Dedifferentiated amniotic fluid mesenchymal stem cell (primary cell): Measurements from ENCODE around the gene SPTLC1.

Experiments
- DNase-seq: peaks from one replicate; pipeline ENCODE4 v3.0.0-alpha.2; 2016; ENCODE audit errors: extremely low spot score

SPTLC1 gene

GRCh38 chr9:92077888-92078287 is 37.3 kb downstream of the SPTLC1 start:
- no peak for DNase-seq

DNA sequence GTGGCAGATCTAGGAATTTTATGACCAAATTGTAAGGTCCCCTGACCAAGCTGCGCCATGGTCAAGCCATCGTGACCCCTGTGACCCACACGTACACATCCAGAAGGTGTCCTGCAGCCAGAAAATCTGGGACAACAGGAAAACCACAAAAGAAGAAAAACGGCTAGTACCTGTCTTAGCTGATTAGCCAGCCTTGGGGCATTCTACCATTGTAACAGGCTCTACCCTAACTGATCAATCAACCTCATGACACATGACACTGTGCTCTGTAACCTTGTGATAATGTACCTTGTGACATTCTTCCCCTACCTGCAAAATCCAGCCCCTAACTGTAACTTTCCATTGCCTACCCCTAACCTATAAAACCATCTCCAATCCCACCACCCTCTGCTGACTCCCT is 43.6 kb downstream of the SPTLC1 start:
- DNase-seq: no peak

DNA sequence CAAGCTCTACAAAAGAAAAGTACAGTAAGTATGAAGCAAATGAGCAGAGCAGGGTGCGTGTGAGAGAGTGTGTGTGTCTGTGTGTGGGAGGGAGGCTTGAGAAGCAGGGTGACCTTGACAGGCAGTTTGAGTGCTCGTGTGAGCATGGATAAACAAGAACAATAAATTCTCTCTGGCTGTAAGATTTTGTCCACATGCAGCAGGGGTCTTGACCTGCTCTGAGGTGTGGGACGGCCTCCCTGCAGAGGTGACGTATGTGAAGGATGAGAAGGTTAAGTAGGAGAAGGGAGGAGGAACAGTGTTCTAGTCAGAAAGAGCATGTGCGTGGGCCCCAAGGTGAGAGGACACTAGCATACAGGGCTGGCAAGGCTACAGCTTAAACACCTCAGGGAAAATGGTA is 49.0 kb downstream of the SPTLC1 start:
- no peak for DNase-seq

- DNase-seq: peak; percentile 45
These were observed 50.5 kb downstream of the SPTLC1 start for GRCh38 chr9:92064711-92065110.

DNA sequence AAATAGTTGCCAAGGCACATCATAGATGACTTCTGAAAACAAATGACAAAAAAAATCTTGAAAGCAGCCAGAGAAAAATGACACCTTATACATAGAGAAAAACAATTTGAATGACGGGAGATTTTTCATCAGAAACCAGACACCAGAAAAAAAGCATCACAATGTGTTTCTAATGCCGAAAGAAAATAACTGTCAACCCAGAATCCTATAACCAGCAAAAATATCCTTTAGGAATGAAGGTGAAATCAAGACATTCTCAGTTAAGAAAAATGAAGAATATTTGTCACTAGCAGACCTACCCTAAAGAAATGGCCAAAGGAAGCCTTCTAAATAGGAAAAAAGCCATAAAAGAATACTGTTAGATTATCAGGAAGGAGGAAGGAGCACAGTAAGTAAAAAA is 54.0 kb downstream of the SPTLC1 start:
- no peak for DNase-seq

DNA sequence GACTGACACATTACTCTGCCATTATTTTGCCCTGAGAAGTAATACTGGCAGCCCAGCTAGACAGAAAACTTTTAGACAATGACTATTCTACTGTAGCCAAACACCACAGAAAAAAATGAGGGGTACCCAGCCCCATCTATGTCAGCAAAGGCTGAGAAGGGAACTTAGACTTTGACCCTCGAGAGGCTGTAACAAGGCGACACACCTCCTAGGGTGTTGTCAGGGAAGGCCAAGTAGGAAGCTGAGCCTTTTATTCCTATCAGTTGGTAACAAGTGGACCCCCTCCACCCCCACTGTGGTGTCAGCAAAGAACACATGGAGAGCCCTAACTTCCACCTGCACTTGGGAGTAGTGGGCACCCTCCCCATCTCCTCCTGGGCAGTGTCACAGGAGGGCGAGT is 55.6 kb downstream of the SPTLC1 start:
- DNase-seq: no peak

DNA sequence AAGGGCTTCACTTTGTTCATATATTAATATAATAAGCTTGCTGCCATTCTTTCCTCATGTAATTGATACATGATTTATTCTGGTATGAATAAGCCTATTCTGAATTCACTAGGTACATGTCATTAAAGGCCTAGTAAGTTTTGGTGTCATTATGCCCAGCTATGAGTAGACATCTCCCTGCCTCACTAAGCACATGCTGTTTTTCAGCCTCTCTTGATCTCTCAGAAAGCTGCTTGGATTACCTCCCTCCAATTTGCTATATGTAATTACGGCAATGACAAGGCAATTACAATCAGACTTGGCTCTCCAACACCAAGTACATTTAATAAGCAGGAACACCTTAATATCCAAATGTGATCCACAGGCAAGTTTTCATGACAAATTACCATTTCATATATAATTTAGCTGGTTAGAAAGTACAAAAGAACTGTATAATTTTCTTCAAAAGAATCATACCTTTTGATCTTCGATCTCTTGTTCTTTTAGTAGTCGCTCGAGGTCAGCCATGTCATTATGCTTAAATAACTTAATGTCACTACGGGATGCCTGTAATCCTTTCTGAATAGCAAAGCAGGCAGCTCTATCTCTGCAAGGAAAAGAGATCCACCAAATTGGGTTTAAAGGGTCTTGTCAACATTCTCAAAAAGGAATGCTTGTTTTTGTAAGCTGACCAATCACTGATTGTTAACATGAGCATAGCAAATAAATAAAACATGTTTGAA is 56.3 kb downstream of the SPTLC1 start:
- no peak for DNase-seq

GRCh38 chr9:92058026-92058425 is 57.2 kb downstream of the SPTLC1 start:
- no peak for DNase-seq

- DNase-seq: no peak
These were observed 58.0 kb downstream of the SPTLC1 start for GRCh38 chr9:92057226-92057625.

- DNase-seq: no peak
These were observed 59.6 kb downstream of the SPTLC1 start for GRCh38 chr9:92055624-92056023.

- DNase-seq: peak; percentile 17
These were observed 66.1 kb downstream of the SPTLC1 start for GRCh38 chr9:92048924-92049625.

GRCh38 chr9:92047500-92047899 is 67.7 kb downstream of the SPTLC1 start:
- DNase-seq: no peak

- no peak for DNase-seq
These were observed 68.5 kb downstream of the SPTLC1 start for GRCh38 chr9:92046676-92047075.

DNA sequence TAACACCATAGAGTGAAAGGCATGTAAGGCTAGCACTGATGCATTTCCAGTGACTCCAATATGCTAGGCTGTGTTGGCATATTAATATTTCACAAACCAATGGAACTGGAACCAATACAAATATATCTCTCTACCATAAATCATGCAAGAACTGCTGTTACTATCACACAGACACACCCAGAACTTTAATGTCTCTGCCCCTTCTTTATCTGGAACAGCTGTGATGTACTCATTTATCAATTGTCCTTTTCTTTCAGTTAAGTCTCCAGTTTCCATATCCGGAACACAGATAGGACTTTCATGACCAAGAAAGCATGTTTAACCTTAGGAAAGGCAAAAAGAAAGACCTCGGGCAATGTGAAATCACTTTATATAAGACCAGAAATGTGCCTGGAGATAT is 70.3 kb downstream of the SPTLC1 start:
- DNase-seq: no peak

GRCh38 chr9:92043002-92043401 is 72.2 kb downstream of the SPTLC1 start:
- no peak for DNase-seq

DNA sequence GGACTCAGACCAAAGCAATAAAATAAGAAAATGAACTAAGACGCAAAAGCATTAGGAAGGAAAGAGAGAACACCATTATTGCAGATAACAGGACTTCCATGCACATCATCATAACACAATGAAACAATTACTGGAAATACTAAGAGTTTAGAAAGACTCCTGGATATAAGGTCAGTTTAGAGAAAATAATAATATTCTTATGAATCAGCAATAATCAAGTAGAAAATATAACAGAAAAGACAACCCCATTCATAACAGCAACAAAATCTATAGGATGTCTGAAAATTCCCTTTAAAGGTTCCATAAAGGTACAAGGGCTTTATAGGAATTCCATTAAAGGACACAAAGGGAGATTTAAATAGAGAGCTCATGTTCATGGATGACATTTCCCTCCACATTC is 73.0 kb downstream of the SPTLC1 start:
- no peak for DNase-seq

DNA sequence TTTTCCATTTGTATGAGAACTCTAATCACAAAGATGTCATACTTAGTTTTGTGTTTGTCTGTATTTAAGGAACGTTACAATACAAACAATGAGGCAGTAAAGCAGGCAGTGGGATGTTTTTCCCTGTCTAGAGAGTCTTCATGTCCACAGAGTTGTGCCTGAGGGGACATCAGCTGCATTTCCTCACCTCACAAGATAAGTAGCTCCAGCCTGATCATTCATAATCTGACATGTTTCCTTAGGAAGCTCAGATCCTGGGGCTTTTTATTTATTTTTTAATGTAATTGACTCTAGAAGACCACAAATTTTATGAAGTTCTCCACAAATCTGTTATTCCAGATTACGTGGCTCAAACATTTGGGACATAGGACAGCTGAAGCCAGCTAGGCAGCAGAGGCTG is 78.5 kb downstream of the SPTLC1 start:
- no peak for DNase-seq

GRCh38 chr9:92036411-92036746 is 78.8 kb downstream of the SPTLC1 start:
- DNase-seq: no peak

DNA sequence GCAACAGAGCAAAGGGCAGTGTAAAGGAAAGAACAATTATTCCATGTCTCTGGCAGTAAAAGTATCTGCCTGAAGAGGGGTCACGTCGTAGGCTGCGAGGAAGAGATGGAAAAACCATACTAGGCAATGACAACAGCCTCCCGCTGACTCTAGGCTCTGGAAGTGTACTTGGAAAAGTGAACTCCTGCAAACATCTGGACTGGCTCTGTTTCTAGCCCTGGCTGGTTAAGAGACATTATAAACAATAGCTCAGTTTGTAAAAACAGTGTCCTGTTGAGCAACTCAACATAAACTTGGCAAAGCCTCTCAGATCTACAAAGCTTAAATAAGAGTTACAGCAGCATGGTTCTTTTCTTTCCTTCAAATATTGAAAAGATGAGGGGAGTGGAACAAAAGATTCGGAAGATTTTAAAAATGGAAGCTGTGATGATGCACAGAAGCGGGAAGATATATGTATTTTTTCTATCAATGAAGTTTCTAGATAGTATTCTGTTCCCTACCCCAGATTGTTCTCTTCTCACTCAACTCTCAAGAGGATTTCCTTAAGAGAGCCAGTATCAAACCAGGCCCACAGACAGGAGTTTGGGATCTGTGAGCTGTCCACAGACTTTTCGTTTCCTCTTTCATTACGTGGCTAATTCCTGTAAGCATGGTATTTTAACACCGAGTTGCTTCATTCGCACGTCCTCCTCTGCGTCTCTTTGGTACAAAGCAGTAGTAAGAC is 79.4 kb downstream of the SPTLC1 start:
- peak; percentile 61 for DNase-seq

DNA sequence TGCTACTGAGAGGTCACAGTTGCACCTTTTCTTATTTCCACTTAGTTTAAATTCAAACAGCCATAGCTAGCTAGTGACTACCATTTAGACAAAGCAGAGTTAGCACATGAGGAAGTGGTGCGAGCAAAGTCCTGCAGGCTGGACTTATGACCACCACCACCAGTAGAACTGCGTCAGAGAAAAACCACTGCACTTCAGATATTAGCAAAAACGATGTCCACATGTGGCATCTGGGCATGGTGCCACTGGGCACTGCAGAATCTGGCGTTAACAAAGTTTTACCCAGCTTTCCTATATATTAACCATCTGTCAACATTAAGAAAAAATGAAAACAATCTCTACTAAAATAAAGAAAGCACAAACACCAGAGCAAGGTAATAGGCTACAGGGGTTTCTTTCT is 80.1 kb downstream of the SPTLC1 start:
- DNase-seq: no peak

GRCh38 chr9:92033991-92034390 is 81.2 kb downstream of the SPTLC1 start:
- no peak for DNase-seq

GRCh38 chr9:92033307-92033706 is 81.9 kb downstream of the SPTLC1 start:
- DNase-seq: no peak

DNA sequence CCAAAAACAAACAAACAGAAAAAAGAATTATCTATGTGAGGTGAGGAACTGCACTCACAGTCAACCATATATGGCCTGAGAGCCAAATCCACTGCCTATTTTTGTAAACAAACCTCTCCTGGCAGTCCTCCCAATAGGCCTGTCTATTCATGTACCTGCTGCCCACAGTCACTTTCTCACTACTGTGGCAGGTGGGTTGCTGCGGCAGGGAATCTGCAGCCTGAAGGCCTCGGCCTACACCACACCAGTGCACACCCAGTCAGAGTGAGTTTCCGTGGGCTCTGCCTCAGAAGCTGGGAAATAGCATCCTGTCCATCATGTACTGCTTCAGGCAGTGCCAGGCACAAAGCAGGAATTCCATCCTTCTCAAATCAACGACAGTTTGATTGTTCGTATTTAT is 82.3 kb downstream of the SPTLC1 start:
- no peak for DNase-seq
